Astrocyte of the cerebellum (primary cell): Measurements from ENCODE around the gene TWSG1.
"Not testable (repeated sequence)": the region's sequence is repeated elsewhere in the genome, so short reads cannot be mapped to it uniquely, and the experiment has no call there.

Experiments
- DNase-seq: peaks from one replicate; pipeline ENCODE4 v3.0.0-alpha.2; 2011; ENCODE audit warnings: low read depth
- H3K4me3 ChIP-seq: 2 replicates; pipeline ENCODE4 v1.5.1; 2011; ENCODE audit warnings: mild to moderate bottlenecking, low read depth, low read length, moderate library complexity
- CTCF ChIP-seq: IDR thresholded peaks from 2 replicates; pipeline ENCODE4 v1.5.1; 2012; ENCODE audit warnings: low read length, low read depth, moderate library complexity, mild to moderate bottlenecking; ENCODE audit errors: missing control alignments
- in situ Hi-C: cut with HindIII; loops from 2 replicates; pipeline ENCODE4 v1.10.0; 2017; ENCODE audit warnings: low sequenced_read_pairs

Gene TWSG1

GRCh38 chr18:9437672-9438071 lies 103.1 kb downstream of the TWSG1 start:
- in situ Hi-C loops, result no loop called here
- TF ChIP-seq CTCF, result no peak
- no peak for DNase-seq
- H3K4me3 ChIP-seq, result no peak overlapping the region

- TF ChIP-seq CTCF, result no peak
- in situ Hi-C loops, result no loop called here
- H3K4me3 ChIP-seq, result no peak overlapping the region
- no peak for DNase-seq
These were observed 106.5 kb downstream of the TWSG1 start for GRCh38 chr18:9441061-9441460.

- H3K4me3 ChIP-seq, result no peak overlapping the region
- in situ Hi-C loops, result no loop called here
- DNase-seq, result no peak
- TF ChIP-seq CTCF, result no peak
These were observed 110.0 kb downstream of the TWSG1 start for GRCh38 chr18:9444549-9444948.

- in situ Hi-C loops, result no loop called here
- no peak overlapping the region for H3K4me3 ChIP-seq
- DNase-seq, result no peak
- TF ChIP-seq CTCF, result no peak
These were observed 112.3 kb downstream of the TWSG1 start for GRCh38 chr18:9446839-9447238.

- H3K4me3 ChIP-seq, result no peak overlapping the region
- DNase-seq, result no peak
- in situ Hi-C loops, result no loop called here
- no peak for TF ChIP-seq CTCF
These were observed 112.8 kb downstream of the TWSG1 start for GRCh38 chr18:9447334-9447733.

GRCh38 chr18:9449600-9450414 lies 115.2 kb downstream of the TWSG1 start:
- no peak for DNase-seq
- TF ChIP-seq CTCF, result no peak
- no peak overlapping the region for H3K4me3 ChIP-seq
- in situ Hi-C loops, result no loop called here

GRCh38 chr18:9450920-9451319 lies 116.3 kb downstream of the TWSG1 start:
- DNase-seq, in situ Hi-C loops, H3K4me3 ChIP-seq: not testable (repeated sequence)
